WERI-Rb-1 (cell line): ENCODE data around the gene GRM5.

Source experiments
- DNase-seq: peaks from one replicate; pipeline ENCODE4 v3.0.0-alpha.2; 2020
- H3K27ac ChIP-seq: fragments of 250-450 bp; sonication (Bioruptor Pico); 2 replicates; pipeline ENCODE4 v1.5.1; 2020; ENCODE audit warnings: mild to moderate bottlenecking, moderate library complexity
- H3K27me3 ChIP-seq: fragments of 250-450 bp; sonication (Bioruptor Pico); 2 replicates; pipeline ENCODE4 v1.5.1; 2021; ENCODE audit warnings: mild to moderate bottlenecking, low read depth, moderate library complexity; ENCODE audit not compliant: insufficient read depth, severe bottlenecking
- H3K36me3 ChIP-seq: fragments of 250-450 bp; sonication (Bioruptor Pico); 2 replicates; pipeline ENCODE4 v1.5.1; 2020; ENCODE audit warnings: mild to moderate bottlenecking, moderate library complexity
- H3K4me3 ChIP-seq: 2 replicates; pipeline ENCODE4 v1.5.1; 2011; ENCODE audit warnings: low read depth, mild to moderate bottlenecking, control low read depth, low read length
- H3K9me3 ChIP-seq: fragments of 250-450 bp; sonication (Bioruptor Pico); 2 replicates; pipeline ENCODE4 v1.5.1; 2021; ENCODE audit warnings: mild to moderate bottlenecking, moderate library complexity; ENCODE audit not compliant: severe bottlenecking
- CTCF ChIP-seq: IDR thresholded peaks from 2 replicates; pipeline ENCODE4 v1.5.1; 2011; ENCODE audit warnings: low read depth, mild to moderate bottlenecking, control low read depth, inconsistent platforms, low read length

Gene GRM5

GRCh38 chr11:88655656-88656055 lies 410.1 kb downstream of the GRM5 start:
- Histone ChIP-seq H3K9me3 (no peaks in the 10 kb centered on the region), H3K36me3 (no peaks in the 10 kb centered on the region), H3K27me3 (no peaks in the 10 kb centered on the region), H3K4me3 (no peak overlapping the region), H3K27ac (no peak overlapping the region)
- no peak for TF ChIP-seq CTCF
- DNase-seq = no peak

- Histone ChIP-seq H3K36me3 (no peaks in the 10 kb centered on the region), H3K27me3 (no peaks in the 10 kb centered on the region), H3K9me3 (no peaks in the 10 kb centered on the region), H3K4me3 (no peak overlapping the region), H3K27ac (no peak overlapping the region)
- no peak for DNase-seq
- TF ChIP-seq CTCF = no peak
These were observed 410.6 kb downstream of the GRM5 start for GRCh38 chr11:88655196-88655595.

- H3K4me3 ChIP-seq = no peak overlapping the region
- no peaks in the 10 kb centered on the region for H3K9me3 ChIP-seq
- no peaks in the 10 kb centered on the region for H3K36me3 ChIP-seq
- H3K27me3 ChIP-seq = no peaks in the 10 kb centered on the region
- TF ChIP-seq CTCF = no peak
- H3K27ac ChIP-seq = no peak overlapping the region
- DNase-seq = no peak
These were observed 414.2 kb downstream of the GRM5 start for GRCh38 chr11:88651556-88651955.

- Histone ChIP-seq H3K4me3 (no peak overlapping the region), H3K36me3 (no peaks in the 10 kb centered on the region), H3K27me3 (no peaks in the 10 kb centered on the region), H3K27ac (no peak overlapping the region), H3K9me3 (no peaks in the 10 kb centered on the region)
- TF ChIP-seq CTCF = no peak
- DNase-seq = no peak
These were observed 421.1 kb downstream of the GRM5 start for GRCh38 chr11:88644724-88645123.

- Histone ChIP-seq H3K4me3 (no peak overlapping the region), H3K36me3 (no peaks in the 10 kb centered on the region), H3K9me3 (no peaks in the 10 kb centered on the region), H3K27me3 (no peaks in the 10 kb centered on the region), H3K27ac (no peak overlapping the region)
- DNase-seq = no peak
- TF ChIP-seq CTCF = no peak
These were observed 433.6 kb downstream of the GRM5 start for GRCh38 chr11:88632163-88632562.

GRCh38 chr11:88631497-88631896 lies 434.3 kb downstream of the GRM5 start:
- peak; percentile 49 for DNase-seq
- H3K36me3 ChIP-seq = no peaks in the 10 kb centered on the region
- no peaks in the 10 kb centered on the region for H3K27me3 ChIP-seq
- no peaks in the 10 kb centered on the region for H3K9me3 ChIP-seq
- no peak overlapping the region for H3K4me3 ChIP-seq
- no peak overlapping the region for H3K27ac ChIP-seq
- no peak for TF ChIP-seq CTCF
